EL (cell line): Measurements from ENCODE around the gene VSTM2L.
A peak's percentile ranks its signal among the peaks of the same experiment; 100 is the strongest.

Source experiments
- DNase-seq: peaks from one replicate; pipeline ENCODE4 v3.0.0-alpha.2; 2016

Gene VSTM2L

DNA sequence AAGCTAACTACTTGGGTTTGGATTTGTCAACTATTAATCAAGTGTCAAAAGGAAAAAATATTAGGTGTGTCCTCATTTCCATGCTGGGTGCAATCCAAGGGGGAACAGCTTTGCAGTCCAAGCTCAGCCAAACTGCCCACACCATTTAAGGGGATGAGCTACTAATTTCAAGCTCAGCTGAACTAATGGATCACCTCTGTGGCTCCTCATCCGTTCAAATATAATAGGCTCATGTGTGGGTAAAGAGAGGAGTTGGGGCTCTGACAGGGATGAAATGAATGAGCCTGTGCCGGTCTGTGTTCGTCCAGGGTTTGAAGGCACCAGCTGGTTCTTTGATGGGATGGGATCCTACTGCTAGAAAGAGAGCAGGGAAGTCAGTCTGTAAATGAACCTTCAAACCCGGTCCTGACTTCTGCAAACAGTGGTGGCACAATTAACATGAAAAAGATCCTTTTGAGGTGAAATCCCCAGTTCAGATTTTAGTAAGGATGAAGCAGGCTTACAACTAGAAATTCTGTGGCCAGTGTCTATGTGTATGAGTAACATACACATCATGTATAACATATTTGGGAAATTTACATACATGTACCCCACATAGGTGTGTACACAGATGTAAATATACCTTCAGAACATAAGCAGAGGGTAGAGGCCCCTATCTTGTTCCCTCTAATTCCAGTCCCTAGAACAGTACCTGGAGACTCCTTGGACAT is 88.4 kb downstream of the VSTM2L start:
- DNase-seq, result no peak

- DNase-seq, result no peak
Observed at GRCh38 chr20:37991908-37992307, 89.0 kb downstream of the VSTM2L start.

- peak; percentile 65 for DNase-seq
Observed at GRCh38 chr20:37992802-37993409, 90.0 kb downstream of the VSTM2L start.

DNA sequence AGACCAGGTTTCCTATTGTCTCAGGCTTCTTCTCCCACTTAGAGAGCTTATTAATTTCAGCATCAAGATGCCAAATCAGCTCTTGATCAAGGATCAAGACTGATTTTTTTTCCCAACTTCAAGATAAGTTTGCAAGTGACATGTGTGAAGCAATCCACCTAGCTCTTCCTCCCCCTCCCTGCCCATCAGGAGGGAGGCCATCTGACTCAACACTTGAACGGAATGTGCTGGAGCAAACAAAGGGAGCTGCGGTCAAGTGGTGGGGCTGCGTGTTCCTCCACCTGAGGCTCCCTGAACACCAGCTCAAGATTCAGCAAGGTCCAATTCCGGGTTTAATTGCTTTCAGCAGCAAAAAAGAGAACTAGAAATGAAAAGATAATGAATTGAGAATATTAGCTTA is 91.6 kb downstream of the VSTM2L start:
- peak; percentile 22 for DNase-seq
